Uterus (tissue), 4 donors: Measurements from ENCODE around the gene SNAPIN. TPM values are rescaled to one million over a fixed set of nuclear protein-coding genes. Genes with fewer than 3 reads are reported as not detected.

ENCODE experiments used
- DNase-seq, 2 donors: peaks; one replicate each; pipeline ENCODE4 v3.0.0-alpha.2; 2019 to 2020
- H3K27ac ChIP-seq, 2 donors: fragments of 200-600 bp; sonication (generic); 1 replicate in 1 of 2; 2 replicates in 1 of 2; pipeline ENCODE4 v1.5.1; 2016 to 2018
- H3K27me3 ChIP-seq, 2 donors: fragments of 200-600 bp; sonication (generic); one replicate each; pipeline ENCODE4 v1.5.1; 2018 to 2019; ENCODE audit warnings: control low read depth in 1 of 2
- H3K36me3 ChIP-seq, 2 donors: fragments of 200-600 bp; sonication (generic); one replicate each; pipeline ENCODE4 v1.5.1; 2019; ENCODE audit warnings: control low read depth in 1 of 2
- H3K4me1 ChIP-seq, 2 donors: fragments of 200-600 bp; sonication (generic); one replicate each; pipeline ENCODE4 v1.5.1; 2018 to 2019; ENCODE audit warnings: control low read depth in 1 of 2
- H3K4me3 ChIP-seq, 2 donors: fragments of 200-600 bp; sonication (generic); 1 replicate in 1 of 2; 2 replicates in 1 of 2; pipeline ENCODE4 v1.5.1; 2018 to 2019; ENCODE audit warnings: mild to moderate bottlenecking in 1 of 2
- H3K9me3 ChIP-seq, 2 donors: fragments of 200-600 bp; sonication (generic); one replicate each; pipeline ENCODE4 v1.5.1; 2019; ENCODE audit warnings: control low read depth in 1 of 2
- CTCF ChIP-seq, 4 experiments: fragments of 200-600 bp in 2 of 4; fragments of 450-650 bp in 2 of 4; sonication (generic) in 2 of 4; IDR thresholded peaks; one replicate each; pipeline ENCODE4 v1.5.1; 2016 to 2019; ENCODE audit warnings: antibody characterized with exemption in 4 of 4, mild to moderate bottlenecking in 2 of 4, moderate library complexity in 1 of 4
- POLR2A ChIP-seq, 2 donors: fragments of 450-650 bp; IDR thresholded peaks; one replicate each; pipeline ENCODE4 v1.6.1; 2016; ENCODE audit warnings: antibody characterized with exemption in 2 of 2, mild to moderate bottlenecking in 1 of 2, moderate library complexity in 1 of 2
- intact Hi-C: fragments of 100-400 bp; cut with DNase I; formaldehyde crosslinking; loops from one replicate; pipeline ENCODE4 v1.15.1; 2023; ENCODE audit warnings: low total_unique reads
- total RNA-seq, 4 donors: library from RNA; depleted of rRNA in 3 of 4; stranded (reverse); fragments of >200 nt in 3 of 4; gene quantifications; one replicate each; pipeline versions ENCODE4 v1.1.0 to v1.2.4, GENCODE V29; 2014 to 2023
- donor health status: DM: yes; HTN: yes; CAD: no.

SNAPIN gene
- total RNA-seq, 4 donors from 2014 or later = 35.5 to 101 (median 71.3) TPM

GRCh38 chr1:153611356-153611755 lies 47.1 kb upstream of the SNAPIN start:
- no peaks in the 10 kb centered on the region for H3K27me3 ChIP-seq
- no peaks in the 10 kb centered on the region for H3K36me3 ChIP-seq
- no peak for TF ChIP-seq POLR2A (IDR thresholded peaks at IDR 0.05)
- no peak for TF ChIP-seq CTCF (IDR thresholded peaks at IDR 0.05)
- H3K9me3 ChIP-seq = no peaks in the 10 kb centered on the region
- peak overlapping the region; percentile 90 to 94 for H3K27ac ChIP-seq
- no peak for DNase-seq
- H3K4me1 ChIP-seq = peaks cover 8 to 12% of the 10 kb centered on the region in 2 donors
- H3K4me3 ChIP-seq = peak overlapping the region; percentile 59 to 66
- intact Hi-C loops = no loop called here

GRCh38 chr1:153612111-153612754 lies 46.3 kb upstream of the SNAPIN start:
- peak in 1 of 2 donors; percentile 36 for DNase-seq
- intact Hi-C loops = no loop called here
- H3K27me3 ChIP-seq = no peaks in the 10 kb centered on the region
- H3K4me1 ChIP-seq = peaks cover 8 to 12% of the 10 kb centered on the region in 2 donors
- H3K36me3 ChIP-seq = no peaks in the 10 kb centered on the region
- peak overlapping the region; percentile 59 to 66 for H3K4me3 ChIP-seq
- no peaks in the 10 kb centered on the region for H3K9me3 ChIP-seq
- H3K27ac ChIP-seq = peak overlapping the region; percentile 90 to 94
- no peak for TF ChIP-seq POLR2A (IDR thresholded peaks at IDR 0.05)
- no peak for TF ChIP-seq CTCF (IDR thresholded peaks at IDR 0.05)

GRCh38 chr1:153612755-153613331 lies 45.7 kb upstream of the SNAPIN start, which contains the start of gene S100A16:
TSS of gene S100A16 (minus strand) at chr1:153613137. CDS start at chr1:153608151, 4,986 bp downstream.
- H3K4me1 ChIP-seq = peaks cover 8% of the 10 kb centered on the region in 2 donors
- peak; percentile 81 for DNase-seq
- H3K4me3 ChIP-seq = peak within 1 kb of the TSS; percentile 59 to 66
- intact Hi-C loops = no loop called here
- no peaks in the 10 kb centered on the region for H3K36me3 ChIP-seq
- H3K27me3 ChIP-seq = no peaks in the 10 kb centered on the region
- TF ChIP-seq POLR2A (IDR thresholded peaks at IDR 0.05) (peak; percentile 51 to 80), CTCF (IDR thresholded peaks at IDR 0.05) (no peak)
- no peaks in the 10 kb centered on the region for H3K9me3 ChIP-seq
- peak within 1 kb of the TSS; percentile 90 to 94 for H3K27ac ChIP-seq

GRCh38 chr1:153613406-153613805 lies 45.1 kb upstream of the SNAPIN start:
- intact Hi-C loops = no loop called here
- TF ChIP-seq CTCF (IDR thresholded peaks at IDR 0.05) (no peak), POLR2A (IDR thresholded peaks at IDR 0.05) (no peak)
- H3K9me3 ChIP-seq = no peaks in the 10 kb centered on the region
- no peaks in the 10 kb centered on the region for H3K27me3 ChIP-seq
- no peaks in the 10 kb centered on the region for H3K36me3 ChIP-seq
- peaks cover 7 to 8% of the 10 kb centered on the region in 2 donors for H3K4me1 ChIP-seq
- H3K27ac ChIP-seq = peak overlapping the region; percentile 90 to 94
- H3K4me3 ChIP-seq = peak overlapping the region in 1 of 2 donors; percentile 59
- no peak for DNase-seq

- Histone ChIP-seq H3K9me3 (no peaks in the 10 kb centered on the region), H3K4me3 (no peak overlapping the region), H3K27me3 (no peaks in the 10 kb centered on the region), H3K4me1 (peaks cover 7 to 8% of the 10 kb centered on the region in 2 donors), H3K27ac (no peak overlapping the region), H3K36me3 (no peaks in the 10 kb centered on the region)
- intact Hi-C loops = no loop called here
- no peak for TF ChIP-seq POLR2A (IDR thresholded peaks at IDR 0.05)
- no peak for TF ChIP-seq CTCF (IDR thresholded peaks at IDR 0.05)
- no peak for DNase-seq
Observed at GRCh38 chr1:153614189-153614900, 44.2 kb upstream of the SNAPIN start.
